Tibial artery (tissue), 4 donors: ENCODE data around the gene GLUL.

Experiments used
- DNase-seq, 2 donors: peaks; one replicate each; pipeline ENCODE4 v3.0.0-alpha.2; 2019
- H3K27ac ChIP-seq, 2 donors: fragments of 200-600 bp; sonication (generic) in 1 of 2; 1 replicate in 1 of 2; 2 replicates in 1 of 2; pipeline ENCODE4 v1.5.1; 2018 to 2019; ENCODE audit warnings: mild to moderate bottlenecking in 1 of 2
- H3K27me3 ChIP-seq, 2 donors: fragments of 200-600 bp; sonication (generic) in 1 of 2; one replicate each; pipeline versions ENCODE4 v1.5.1 to v1.6.0; 2016 to 2019
- H3K36me3 ChIP-seq, 3 donors: fragments of 200-600 bp; sonication (generic) in 2 of 3; one replicate each; pipeline ENCODE4 v1.5.1; 2016 to 2019; ENCODE audit warnings: mild to moderate bottlenecking in 2 of 3
- H3K4me1 ChIP-seq, 4 donors: fragments of 200-600 bp; sonication (generic) in 2 of 4; 1 replicate in 3 of 4; 2 replicates in 1 of 4; pipeline ENCODE4 v1.5.1; 2016 to 2019
- H3K4me3 ChIP-seq, 2 donors: fragments of 200-600 bp; sonication (generic) in 1 of 2; 1 replicate in 1 of 2; 2 replicates in 1 of 2; pipeline ENCODE4 v1.5.1; 2018 to 2019; ENCODE audit warnings: mild to moderate bottlenecking in 2 of 2
- H3K9me3 ChIP-seq, 3 donors: fragments of 200-600 bp; sonication (generic) in 1 of 3; one replicate each; pipeline ENCODE4 v1.5.1; 2016 to 2019
- CTCF ChIP-seq, 2 experiments: fragments of 200-600 bp in 1 of 2; fragments of 450-650 bp in 1 of 2; IDR thresholded peaks; one replicate each; pipeline ENCODE4 v1.5.1; 2017 to 2019; ENCODE audit warnings: antibody characterized with exemption in 2 of 2, mild to moderate bottlenecking in 1 of 2, moderate library complexity in 1 of 2
- intact Hi-C: fragments of 100-400 bp; cut with DNase I; formaldehyde crosslinking; loops from one replicate; pipeline ENCODE4 v1.15.0; 2023; ENCODE audit warnings: low total_unique reads

Gene GLUL

GRCh38 chr1:182387566-182387965 lies 4.0 kb downstream of the GLUL start:
- intact Hi-C loops, result no loop called here
- TF ChIP-seq CTCF (IDR thresholded peaks at IDR 0.05), result no peak
- peak overlapping the region; percentile 80 to 85 for H3K4me3 ChIP-seq
- H3K9me3 ChIP-seq, result no peaks in the 10 kb centered on the region
- no peak for DNase-seq
- H3K27ac ChIP-seq, result peak overlapping the region in 1 of 2 donors; percentile 96
- H3K36me3 ChIP-seq, result peaks cover 61 to 84% (median 83%) of the 10 kb centered on the region in 3 donors
- peaks cover 0 to 41% (median 19%) of the 10 kb centered on the region in 4 donors for H3K4me1 ChIP-seq
- no peaks in the 10 kb centered on the region for H3K27me3 ChIP-seq

- Histone ChIP-seq H3K36me3 (peaks cover 67 to 90% (median 88%) of the 10 kb centered on the region in 3 donors), H3K27me3 (no peaks in the 10 kb centered on the region), H3K4me1 (peaks cover 0 to 38% (median 16%) of the 10 kb centered on the region in 4 donors), H3K9me3 (no peaks in the 10 kb centered on the region), H3K27ac (peak overlapping the region in 1 of 2 donors; percentile 7), H3K4me3 (peak overlapping the region in 1 of 2 donors; percentile 85)
- intact Hi-C loops, result no loop called here
- TF ChIP-seq CTCF (IDR thresholded peaks at IDR 0.05), result no peak
- no peak for DNase-seq
These were observed 4.6 kb downstream of the GLUL start for GRCh38 chr1:182386980-182387379.

GRCh38 chr1:182385885-182386853 lies 5.4 kb downstream of the GLUL start:
- Histone ChIP-seq H3K9me3 (no peaks in the 10 kb centered on the region), H3K4me1 (peaks cover 0 to 38% (median 16%) of the 10 kb centered on the region in 4 donors), H3K27me3 (no peaks in the 10 kb centered on the region), H3K4me3 (peak overlapping the region in 1 of 2 donors; percentile 85), H3K27ac (peak overlapping the region in 1 of 2 donors; percentile 7), H3K36me3 (peaks cover 69 to 97% (median 84%) of the 10 kb centered on the region in 3 donors)
- intact Hi-C loops, result no loop called here
- TF ChIP-seq CTCF (IDR thresholded peaks at IDR 0.05), result no peak
- DNase-seq, result no peak

- DNase-seq, result no peak
- intact Hi-C loops, result no loop called here
- Histone ChIP-seq H3K4me1 (peaks cover 0 to 38% (median 16%) of the 10 kb centered on the region in 4 donors), H3K27ac (no peak overlapping the region), H3K36me3 (peaks cover 69 to 84% (median 70%) of the 10 kb centered on the region in 3 donors), H3K9me3 (no peaks in the 10 kb centered on the region), H3K4me3 (no peak overlapping the region), H3K27me3 (no peaks in the 10 kb centered on the region)
- TF ChIP-seq CTCF (IDR thresholded peaks at IDR 0.05), result no peak
These were observed 7.1 kb downstream of the GLUL start for GRCh38 chr1:182384387-182384960.

GRCh38 chr1:182383934-182384333 lies 7.7 kb downstream of the GLUL start:
- Histone ChIP-seq H3K4me3 (no peak overlapping the region), H3K36me3 (peaks cover 69 to 81% (median 70%) of the 10 kb centered on the region in 3 donors), H3K27ac (no peak overlapping the region), H3K4me1 (peaks cover 0 to 35% (median 16%) of the 10 kb centered on the region in 4 donors), H3K9me3 (no peaks in the 10 kb centered on the region), H3K27me3 (no peaks in the 10 kb centered on the region)
- DNase-seq, result no peak
- intact Hi-C loops, result no loop called here
- TF ChIP-seq CTCF (IDR thresholded peaks at IDR 0.05), result no peak
